WTC11 (cell line): ENCODE data around the gene RSRP1. TPM values are rescaled to one million over a fixed set of nuclear protein-coding genes. Genes with fewer than 3 reads are reported as not detected.
A peak's percentile ranks its signal among the peaks of the same experiment; 100 is the strongest.

Experiments used
- ATAC-seq: fragments of 200-7000 bp; cut with Tn5 transposase; 2 replicates; pipeline ENCODE4 v1.10.0; 2021; ENCODE audit warnings: mild to moderate bottlenecking, moderate library complexity
- CTCF ChIA-PET: fragments of 300-600 bp; sonication (Branson Sonifier 250); formaldehyde crosslinking; loops from one replicate; lab custom pipeline; 2021; ENCODE audit warnings: antibody characterized with exemption; lab: Charles Lee
- POLR2A ChIA-PET: fragments of 350-600 bp; sonication (Branson Sonifier 250); formaldehyde crosslinking; loops from one replicate; lab custom pipeline; 2021; ENCODE audit warnings: antibody characterized with exemption; lab: Charles Lee
- DNase-seq: peaks from one replicate; pipeline ENCODE4 v3.0.0; 2021; ENCODE audit warnings: low spot score
- H3K27ac Mint-ChIP-seq: 2 replicates; pipeline ENCODE4 v1.8.0; 2021; ENCODE audit warnings: mixed read lengths
- H3K27me3 Mint-ChIP-seq: 2 replicates; pipeline ENCODE4 v1.8.0; 2021; ENCODE audit warnings: low read depth, mild to moderate bottlenecking, moderate library complexity, mixed read lengths
- H3K36me3 Mint-ChIP-seq: 2 replicates; pipeline ENCODE4 v1.8.0; 2021; ENCODE audit warnings: mixed read lengths
- H3K4me1 Mint-ChIP-seq: 2 replicates; pipeline ENCODE4 v1.8.0; 2022; ENCODE audit warnings: mixed read lengths
- H3K4me3 Mint-ChIP-seq: 2 replicates; pipeline ENCODE4 v1.8.0; 2021; ENCODE audit warnings: mild to moderate bottlenecking, moderate library complexity, mixed read lengths
- H3K9me3 Mint-ChIP-seq: 2 replicates; pipeline ENCODE4 v1.8.0; 2021; ENCODE audit warnings: mixed read lengths
- CREB1 ChIP-seq: sonication (generic); formaldehyde crosslinking; IDR thresholded peaks from 2 replicates; pipeline ENCODE4 v1.8.0; 2023; ENCODE audit warnings: mild to moderate bottlenecking, missing genetic modification reagents
- CREM ChIP-seq: sonication (generic); formaldehyde crosslinking; IDR thresholded peaks from 2 replicates; pipeline ENCODE4 v1.8.1; 2022; ENCODE audit warnings: mild to moderate bottlenecking, missing genetic modification reagents, moderate library complexity
- ELF4 ChIP-seq: sonication (generic); formaldehyde crosslinking; IDR thresholded peaks from 2 replicates; pipeline ENCODE4 v1.8.1; 2022; ENCODE audit warnings: low read depth, mild to moderate bottlenecking, moderate library complexity, missing genetic modification reagents
- FOXK1 ChIP-seq: sonication (generic); formaldehyde crosslinking; IDR thresholded peaks from 2 replicates; pipeline ENCODE4 v1.8.0; 2022; ENCODE audit warnings: mild to moderate bottlenecking, moderate library complexity, missing genetic modification reagents
- FOXP1 ChIP-seq: sonication (generic); formaldehyde crosslinking; IDR thresholded peaks from 2 replicates; pipeline ENCODE4 v1.8.0; 2022; ENCODE audit warnings: missing genetic modification reagents, mild to moderate bottlenecking, moderate library complexity, borderline replicate concordance
- HMGA2 ChIP-seq: fragments of 250-450 bp; sonication (Bioruptor Pico); IDR thresholded peaks from 2 replicates; pipeline ENCODE4 v1.4.0; 2021; ENCODE audit warnings: mild to moderate bottlenecking, moderate library complexity
- JAZF1 ChIP-seq: fragments of 250-450 bp; sonication (Bioruptor Pico); IDR thresholded peaks from 2 replicates; pipeline ENCODE4 v1.9.0; 2021; ENCODE audit warnings: moderate library complexity, mild to moderate bottlenecking, inconsistent platforms
- JUN ChIP-seq: sonication (generic); formaldehyde crosslinking; IDR thresholded peaks from 2 replicates; pipeline ENCODE4 v1.8.0; 2023; ENCODE audit warnings: mild to moderate bottlenecking, missing genetic modification reagents
- KAT7 ChIP-seq: sonication (generic); formaldehyde crosslinking; IDR thresholded peaks from 2 replicates; pipeline ENCODE4 v1.8.1; 2023; ENCODE audit warnings: missing genetic modification reagents, mild to moderate bottlenecking, borderline replicate concordance
- MYBL2 ChIP-seq: sonication (generic); formaldehyde crosslinking; IDR thresholded peaks from 2 replicates; pipeline ENCODE4 v1.8.1; 2023; ENCODE audit warnings: mild to moderate bottlenecking, moderate library complexity, missing genetic modification reagents
- SP1 ChIP-seq: sonication (generic); formaldehyde crosslinking; conservative IDR thresholded peaks from 2 replicates; pipeline ENCODE4 v1.8.1; 2022; ENCODE audit warnings: missing genetic modification reagents
- TCF7 ChIP-seq: sonication (generic); formaldehyde crosslinking; IDR thresholded peaks from 2 replicates; pipeline ENCODE4 v1.8.0; 2022; ENCODE audit warnings: mild to moderate bottlenecking, low read depth, missing genetic modification reagents, moderate library complexity
- ZNF121 ChIP-seq: sonication (generic); formaldehyde crosslinking; IDR thresholded peaks from 2 replicates; pipeline ENCODE4 v1.8.0; 2023; ENCODE audit warnings: missing genetic modification reagents
- ZNF219 ChIP-seq: sonication (generic); formaldehyde crosslinking; IDR thresholded peaks from 2 replicates; pipeline ENCODE4 v1.8.0; 2023; ENCODE audit warnings: missing genetic modification reagents, mild to moderate bottlenecking, borderline replicate concordance
- total RNA-seq: library from RNA; stranded (reverse); gene quantifications from 3 replicates; pipeline ENCODE4 v1.2.3, GENCODE V29; 2021
- TF ChIP-seq, protein P1 (sequence below): sonication (generic); formaldehyde crosslinking; IDR thresholded peaks from 2 replicates; pipeline ENCODE4 v1.8.1; 2023; ENCODE audit warnings: mild to moderate bottlenecking, moderate library complexity, missing genetic modification reagents
- TF ChIP-seq, protein P2 (sequence below): sonication (generic); formaldehyde crosslinking; IDR thresholded peaks from 2 replicates; pipeline ENCODE4 v1.8.1; 2023; ENCODE audit warnings: mild to moderate bottlenecking, missing genetic modification reagents, moderate library complexity
- TF ChIP-seq, protein P3 (sequence below): fragments of 250-450 bp; sonication (Bioruptor Pico); conservative IDR thresholded peaks from 2 replicates; pipeline ENCODE4 v1.9.0; 2021; ENCODE audit warnings: mild to moderate bottlenecking

The RSRP1 gene
- total RNA-seq, 1 experiment from 2014 or later: 78.1 TPM

DNA sequence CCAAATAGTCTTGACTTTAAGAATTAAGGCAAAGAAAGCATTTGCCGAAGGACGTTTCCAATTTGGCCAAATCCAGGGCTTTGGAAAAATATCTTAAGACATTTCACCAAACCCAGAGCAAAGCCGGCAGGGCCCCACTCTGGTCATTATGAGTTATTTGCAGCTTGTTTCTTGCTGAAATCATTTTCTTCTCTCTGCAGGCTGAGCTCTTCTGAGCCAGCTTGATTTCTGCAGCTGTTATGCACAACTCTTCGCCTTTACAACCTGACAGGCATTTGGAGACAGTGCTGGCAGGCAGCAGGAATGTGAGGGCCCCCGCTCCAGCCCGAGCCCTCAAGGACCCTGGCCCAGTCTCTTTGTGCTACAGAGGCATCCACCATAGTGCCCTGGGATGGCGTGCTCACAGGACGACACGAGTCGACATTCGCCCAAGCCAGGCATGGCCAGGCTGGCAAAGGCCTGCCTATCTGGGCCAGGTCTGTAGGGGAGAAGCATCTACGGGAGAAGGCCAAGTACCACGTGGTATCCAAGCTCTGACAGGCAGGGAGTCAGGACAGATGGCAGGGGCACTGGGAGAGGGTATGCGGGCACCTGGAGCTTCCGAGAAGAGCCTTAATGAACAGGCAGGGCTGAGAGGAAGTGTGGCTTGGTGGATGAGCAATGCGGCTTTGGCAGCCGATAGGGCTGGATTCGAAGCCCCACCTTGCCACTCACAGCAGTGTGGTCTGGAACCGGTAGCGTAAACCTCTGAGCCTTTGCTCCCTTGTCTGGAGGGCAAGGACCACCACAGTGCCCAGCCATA lies 47.2 kb downstream of the RSRP1 start:
- Mint-ChIP-seq H3K4me3 (no peak overlapping the region), H3K9me3 (no peaks in the 10 kb centered on the region), H3K27me3 (no peaks in the 10 kb centered on the region), H3K27ac (no peak overlapping the region), H3K4me1 (peaks cover 24% of the 10 kb centered on the region), H3K36me3 (no peaks in the 10 kb centered on the region)
- CTCF ChIA-PET: interaction anchor here (0.6 to 1.8 kb wide), 3 partner anchors 10 to 83 kb away, joined by 4 to 7 read pairs (median 5); no protein-coding TSS in a partner anchor
- DNase-seq (no peak), ATAC-seq (no peak)
- no peak for TF ChIP-seq ZNF219 (CRISPR knock-in tag)
- POLR2A ChIA-PET: no interaction called here

DNA sequence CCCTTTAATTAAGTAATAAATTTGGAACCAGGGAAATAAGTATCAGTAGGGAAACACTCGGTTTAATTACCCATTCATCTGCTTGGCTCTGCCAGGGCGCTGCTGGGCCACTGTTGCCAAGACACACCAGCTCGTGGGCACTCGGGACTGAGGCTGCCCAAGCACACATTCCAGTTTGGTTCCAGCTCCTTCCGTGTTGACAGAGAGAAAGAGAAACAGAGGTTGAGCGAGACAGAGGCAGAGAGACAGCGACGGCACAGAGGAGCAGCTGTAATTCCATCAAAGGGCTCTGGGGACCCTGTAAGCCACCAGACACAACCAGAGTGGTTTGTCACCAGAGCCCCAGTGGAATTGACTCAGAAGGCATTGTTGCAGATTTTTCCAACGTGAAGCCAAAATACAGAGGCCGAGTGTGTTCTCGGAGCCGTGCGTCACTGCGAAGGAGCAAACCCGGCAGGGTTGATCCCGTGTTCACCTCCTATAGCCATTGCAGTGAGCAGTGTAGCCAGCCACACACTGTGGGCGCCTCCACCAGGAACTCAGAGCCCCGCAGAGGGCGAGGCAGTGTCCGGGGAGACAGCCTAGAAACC lies 48.5 kb downstream of the RSRP1 start:
- no peak for DNase-seq
- Mint-ChIP-seq H3K9me3 (no peaks in the 10 kb centered on the region), H3K27me3 (no peaks in the 10 kb centered on the region), H3K27ac (no peak overlapping the region), H3K36me3 (no peaks in the 10 kb centered on the region), H3K4me1 (peaks cover 19% of the 10 kb centered on the region), H3K4me3 (no peak overlapping the region)
- POLR2A ChIA-PET: no interaction called here
- CTCF ChIA-PET: interaction anchor here (1.5 to 1.8 kb wide), 3 partner anchors 8 to 82 kb away, joined by 3 to 7 read pairs (median 5); no protein-coding TSS in a partner anchor
- TF ChIP-seq, protein P1, sequence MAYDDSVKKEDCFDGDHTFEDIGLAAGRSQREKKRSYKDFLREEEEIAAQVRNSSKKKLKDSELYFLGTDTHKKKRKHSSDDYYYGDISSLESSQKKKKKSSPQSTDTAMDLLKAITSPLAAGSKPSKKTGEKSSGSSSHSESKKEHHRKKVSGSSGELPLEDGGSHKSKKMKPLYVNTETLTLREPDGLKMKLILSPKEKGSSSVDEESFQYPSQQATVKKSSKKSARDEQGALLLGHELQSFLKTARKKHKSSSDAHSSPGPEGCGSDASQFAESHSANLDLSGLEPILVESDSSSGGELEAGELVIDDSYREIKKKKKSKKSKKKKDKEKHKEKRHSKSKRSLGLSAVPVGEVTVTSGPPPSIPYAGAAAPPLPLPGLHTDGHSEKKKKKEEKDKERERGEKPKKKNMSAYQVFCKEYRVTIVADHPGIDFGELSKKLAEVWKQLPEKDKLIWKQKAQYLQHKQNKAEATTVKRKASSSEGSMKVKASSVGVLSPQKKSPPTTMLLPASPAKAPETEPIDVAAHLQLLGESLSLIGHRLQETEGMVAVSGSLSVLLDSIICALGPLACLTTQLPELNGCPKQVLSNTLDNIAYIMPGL (CRISPR knock-in tag): no peak
- TF ChIP-seq CREM (CRISPR knock-in tag): no peak
- TF ChIP-seq, protein P2, sequence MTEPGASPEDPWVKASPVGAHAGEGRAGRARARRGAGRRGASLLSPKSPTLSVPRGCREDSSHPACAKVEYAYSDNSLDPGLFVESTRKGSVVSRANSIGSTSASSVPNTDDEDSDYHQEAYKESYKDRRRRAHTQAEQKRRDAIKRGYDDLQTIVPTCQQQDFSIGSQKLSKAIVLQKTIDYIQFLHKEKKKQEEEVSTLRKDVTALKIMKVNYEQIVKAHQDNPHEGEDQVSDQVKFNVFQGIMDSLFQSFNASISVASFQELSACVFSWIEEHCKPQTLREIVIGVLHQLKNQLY (CRISPR knock-in tag): no peak
- TF ChIP-seq JAZF1: no peak
- no peak for TF ChIP-seq SP1
- TF ChIP-seq JUN: no peak
- no peak for TF ChIP-seq MYBL2 (CRISPR knock-in tag)
- TF ChIP-seq ELF4 (CRISPR knock-in tag): no peak
- TF ChIP-seq, protein P3, sequence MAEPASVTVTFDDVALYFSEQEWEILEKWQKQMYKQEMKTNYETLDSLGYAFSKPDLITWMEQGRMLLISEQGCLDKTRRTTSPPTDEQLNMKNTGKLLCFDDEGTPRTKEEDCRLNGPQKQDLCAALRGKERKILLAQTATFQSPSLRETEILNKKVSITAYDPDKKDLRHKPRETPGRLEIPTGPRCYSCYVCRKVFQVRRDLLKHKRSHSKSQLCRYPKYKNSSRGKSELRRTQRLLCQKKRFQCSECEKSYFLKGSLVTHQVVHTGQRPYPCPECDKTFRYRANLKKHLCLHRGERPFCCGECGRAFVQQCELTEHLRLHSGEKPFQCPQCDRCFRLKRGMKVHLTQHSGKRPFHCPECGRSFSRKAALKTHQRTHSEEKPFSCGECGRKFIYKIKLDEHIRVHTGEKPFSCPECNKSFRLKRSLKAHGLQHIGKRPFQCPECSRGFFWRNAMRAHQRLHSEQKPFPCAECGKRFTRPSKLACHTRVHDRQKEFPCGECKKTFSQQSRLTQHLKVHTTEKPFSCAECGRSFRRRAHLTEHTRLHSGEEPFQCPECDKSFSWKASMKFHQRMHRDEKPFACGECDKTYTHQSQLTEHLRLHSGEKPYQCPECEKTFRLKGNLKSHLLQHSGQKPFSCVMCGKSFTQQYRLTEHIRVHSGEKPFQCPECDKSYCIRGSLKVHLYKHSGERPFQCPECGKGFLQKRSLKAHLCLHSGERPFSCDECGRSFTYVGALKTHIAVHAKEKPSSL (CRISPR knock-in tag): no peak
- no peak for TF ChIP-seq FOXP1 (CRISPR knock-in tag)
- ATAC-seq: peak; percentile 59

DNA sequence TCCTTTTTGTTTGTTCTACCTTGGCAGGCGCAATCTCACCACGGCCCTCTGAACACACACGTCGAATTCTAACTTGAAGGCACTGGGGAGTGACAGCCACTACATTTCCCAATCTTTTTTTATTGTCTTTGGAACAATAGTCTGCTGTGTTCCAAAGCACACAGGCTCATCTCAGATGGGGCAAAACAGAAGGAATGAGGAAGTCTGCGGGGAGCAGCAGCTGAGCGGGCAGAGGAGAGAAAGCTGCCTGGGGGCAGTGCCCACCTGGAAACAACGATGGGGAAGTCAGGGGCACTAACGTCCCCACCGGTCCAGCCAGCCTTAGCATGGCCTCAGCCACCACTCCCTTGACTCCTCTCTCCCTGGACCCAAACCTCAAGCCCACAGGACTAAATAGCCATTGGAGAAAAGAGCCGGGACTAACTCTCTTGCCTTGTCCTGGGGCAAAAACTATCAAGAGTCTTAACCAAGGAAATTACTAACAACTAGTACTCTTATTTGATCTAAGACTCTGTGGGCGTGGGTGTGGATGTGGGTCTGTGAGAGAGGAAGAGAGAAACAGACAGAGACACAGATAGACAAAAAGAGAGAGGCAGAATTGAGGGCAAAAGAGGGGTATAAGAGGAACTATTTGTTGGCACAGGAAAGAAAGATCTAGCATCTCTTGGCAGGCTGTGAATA lies 49.1 kb downstream of the RSRP1 start:
- H3K27me3 Mint-ChIP-seq: no peaks in the 10 kb centered on the region
- H3K4me3 Mint-ChIP-seq: no peak overlapping the region
- DNase-seq: no peak
- CTCF ChIA-PET: interaction anchor here (1.5 to 1.8 kb wide), 3 partner anchors 8 to 81 kb away, joined by 3 to 7 read pairs (median 5); no protein-coding TSS in a partner anchor
- H3K9me3 Mint-ChIP-seq: no peaks in the 10 kb centered on the region
- POLR2A ChIA-PET: no interaction called here
- H3K27ac Mint-ChIP-seq: no peak overlapping the region
- TF ChIP-seq TCF7 (CRISPR knock-in tag) (no peak), JUN (no peak), HMGA2 (CRISPR knock-in tag) (no peak), FOXK1 (CRISPR knock-in tag) (no peak), CREB1 (no peak), ZNF121 (CRISPR knock-in tag) (no peak), KAT7 (CRISPR knock-in tag) (no peak)
- peaks cover 22% of the 10 kb centered on the region for H3K4me1 Mint-ChIP-seq
- ATAC-seq: no peak
- no peaks in the 10 kb centered on the region for H3K36me3 Mint-ChIP-seq
